Erythroblast (primary cell): ENCODE measurements around the gene CCDC102A.

Experiments
- GATA1 ChIP-seq: IDR thresholded peaks from 2 replicates; pipeline ENCODE4 v1.6.1; 2011; ENCODE audit warnings: low read depth, mild to moderate bottlenecking, control low read depth, low read length, moderate library complexity
- POLR2A ChIP-seq: IDR thresholded peaks from 2 replicates; pipeline ENCODE4 v1.6.1; 2011; ENCODE audit warnings: mild to moderate bottlenecking, low read length

DNA sequence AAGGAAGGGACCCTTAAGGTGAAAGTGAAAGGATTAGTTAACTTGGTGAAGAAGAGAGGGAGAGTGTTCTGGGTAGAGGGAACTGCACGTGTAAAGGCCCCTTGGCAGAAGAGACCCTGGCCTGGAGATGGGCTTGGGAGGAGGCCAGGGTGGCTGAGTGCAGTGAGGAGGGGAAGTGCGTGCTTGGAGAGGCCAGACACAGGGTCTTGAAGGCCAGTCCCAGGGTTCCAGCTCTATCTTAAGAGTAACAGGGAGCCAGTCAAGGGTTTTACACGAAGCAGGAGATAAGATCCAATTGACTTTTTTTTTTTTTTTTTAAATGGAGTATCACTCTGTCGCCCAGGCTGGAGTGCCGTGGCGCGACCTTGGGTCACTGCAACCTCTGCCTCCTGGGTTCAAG lies 34.9 kb downstream of the CCDC102A start:
- TF ChIP-seq POLR2A (no peak), GATA1 (no peak)
